Measurements from ENCODE around the gene ACSL3.

ACSL3 gene

GRCh38 chr2:222883420-222883819 is 22.6 kb downstream of the ACSL3 start:
- DNase-seq, result no peak

- no peak for DNase-seq
Observed at GRCh38 chr2:222884114-222884771, 23.4 kb downstream of the ACSL3 start.

GRCh38 chr2:222884805-222885424 is 24.1 kb downstream of the ACSL3 start:
- no peak for DNase-seq

GRCh38 chr2:222887124-222887523 is 26.3 kb downstream of the ACSL3 start:
- DNase-seq, result no peak

- no peak for DNase-seq
Observed at GRCh38 chr2:222888716-222889115, 27.9 kb downstream of the ACSL3 start.

GRCh38 chr2:222891890-222892289 is 31.1 kb downstream of the ACSL3 start:
- no peak for DNase-seq

GRCh38 chr2:222892321-222892720 is 31.5 kb downstream of the ACSL3 start:
- DNase-seq, result no peak

- DNase-seq, result no peak
Observed at GRCh38 chr2:222892761-222893160, 31.9 kb downstream of the ACSL3 start.

- DNase-seq, result no peak
Observed at GRCh38 chr2:222893716-222894115, 32.9 kb downstream of the ACSL3 start.

GRCh38 chr2:222895144-222895543 is 34.3 kb downstream of the ACSL3 start:
- no peak for DNase-seq

GRCh38 chr2:222897898-222898297 is 37.1 kb downstream of the ACSL3 start:
- no peak for DNase-seq

GRCh38 chr2:222899413-222900181 is 38.8 kb downstream of the ACSL3 start:
- DNase-seq, result no peak

- no peak for DNase-seq
Observed at GRCh38 chr2:222900354-222900753, 39.5 kb downstream of the ACSL3 start.

GRCh38 chr2:222902660-222903059 is 41.8 kb downstream of the ACSL3 start:
- DNase-seq, result no peak

GRCh38 chr2:222903234-222904220 is 42.7 kb downstream of the ACSL3 start:
- peak in 2 of 5 donors; percentile 22 to 35 for DNase-seq

GRCh38 chr2:222904557-222905258 is 43.9 kb downstream of the ACSL3 start:
- DNase-seq, result no peak

GRCh38 chr2:222907048-222907447 is 46.2 kb downstream of the ACSL3 start:
- no peak for DNase-seq

- no peak for DNase-seq
Observed at GRCh38 chr2:222907790-222908441, 47.1 kb downstream of the ACSL3 start.

GRCh38 chr2:222909286-222909685 is 48.5 kb downstream of the ACSL3 start:
- no peak for DNase-seq

GRCh38 chr2:222912117-222912516 is 51.3 kb downstream of the ACSL3 start:
- DNase-seq, result peak in 1 of 5 donors; percentile 43

GRCh38 chr2:222912776-222913175 is 51.9 kb downstream of the ACSL3 start:
- no peak for DNase-seq

All from T-helper 1 cell (primary cell).